ENCODE data around the gene ZNF32. TPM values are rescaled to one million over a fixed set of nuclear protein-coding genes. Genes with fewer than 3 reads are reported as not detected.
A peak's percentile ranks its signal among the peaks of the same experiment; 100 is the strongest.

The ZNF32 gene
- total and polyA plus RNA-seq, 11 donors = 32.8 to 78.2 (median 42.4) TPM

GRCh38 chr10:43674553-43675210, 26.0 kb upstream of the ZNF32 start:
- Histone ChIP-seq H3K4me3 (no peak overlapping the region), H3K27me3 (peaks cover 0 to 4% (median 0%) of the 10 kb centered on the region in 9 donors), H3K27ac (no peak overlapping the region), H3K4me1 (peaks cover 0 to 20% (median 5%) of the 10 kb centered on the region in 12 donors), H3K36me3 (no peaks in the 10 kb centered on the region), H3K9me3 (peaks cover 0 to 8% (median 0%) of the 10 kb centered on the region in 12 donors)
- TF ChIP-seq CTCF (IDR thresholded peaks at IDR 0.05) (no peak), POLR2A (IDR thresholded peaks at IDR 0.05) (no peak)
- DNase-seq (no peak), ATAC-seq (no peak)
- 75 to 81% (median 77%) methylated on average over 13 of the region's 13 CpGs for WGBS, 4 donors
- intact Hi-C loops (cut with DNase I) = loop anchor here in 7 of 10 donors (5.0 to 10.0 kb wide), 7 partner anchors 638 to 1320 kb away; partner anchors contain the start of genes CXCL12 (in 3 of the 7) and DEPP1 (in 1 of the 7)

- Histone ChIP-seq H3K4me3 (no peak overlapping the region), H3K9me3 (peaks cover 0 to 8% (median 0%) of the 10 kb centered on the region in 12 donors), H3K36me3 (no peaks in the 10 kb centered on the region), H3K27me3 (peaks cover 0 to 4% (median 0%) of the 10 kb centered on the region in 9 donors), H3K27ac (no peak overlapping the region), H3K4me1 (peaks cover 0 to 20% (median 5%) of the 10 kb centered on the region in 12 donors)
- intact Hi-C loops (cut with DNase I) = loop anchor here in 9 of 10 donors (2.0 to 10.0 kb wide), 9 partner anchors 639 to 1321 kb away; partner anchors contain the start of genes CXCL12 (in 3 of the 9) and DEPP1 (in 1 of the 9)
- no peak for TF ChIP-seq CTCF (IDR thresholded peaks at IDR 0.05)
- no peak for TF ChIP-seq POLR2A (IDR thresholded peaks at IDR 0.05)
- WGBS, 4 donors = 79 to 88% (median 81%) methylated on average over 7 of the region's 7 CpGs
- no peak for DNase-seq
- ATAC-seq = no peak
These were observed 24.8 kb upstream of the ZNF32 start for GRCh38 chr10:43673471-43673870.

- H3K9me3 ChIP-seq = peaks cover 0 to 8% (median 0%) of the 10 kb centered on the region in 12 donors
- 44 to 50% (median 48%) methylated on average over 17 to 18 of the region's 18 CpGs for WGBS, 4 donors
- H3K27ac ChIP-seq = no peak overlapping the region
- no peaks in the 10 kb centered on the region for H3K36me3 ChIP-seq
- peaks cover 0 to 20% (median 8%) of the 10 kb centered on the region in 12 donors for H3K4me1 ChIP-seq
- H3K27me3 ChIP-seq = peaks cover 0 to 17% (median 11%) of the 10 kb centered on the region in 9 donors
- ATAC-seq (peak; percentile 67 to 76 (median 69)), DNase-seq (peak in 3 of 5 donors; percentile 52 to 64 (median 52))
- no peak for TF ChIP-seq POLR2A (IDR thresholded peaks at IDR 0.05)
- TF ChIP-seq CTCF (IDR thresholded peaks at IDR 0.05) = peak; percentile 71 to 89 (median 80)
- H3K4me3 ChIP-seq = no peak overlapping the region
- intact Hi-C loops (cut with DNase I) = loop anchor here (1.0 to 10.0 kb wide), 12 partner anchors 640 to 1323 kb away; partner anchors contain the start of genes CXCL12 (in 3 of the 10) and DEPP1 (in 1 of the 10)
These were observed 23.2 kb upstream of the ZNF32 start for GRCh38 chr10:43671659-43672531.
